GF-D8 (cell line): ENCODE data around the gene SULT1C2.
"Not testable (repeated sequence)": the region's sequence is repeated elsewhere in the genome, so short reads cannot be mapped to it uniquely, and the experiment has no call there.

ENCODE experiments used
- DNase-seq: peaks from one replicate; lab custom pipeline; 2025; lab: John Stamatoyannopoulos, UW

Gene SULT1C2

GRCh38 chr2:108351889-108352288 is 63.2 kb downstream of the SULT1C2 start:
- DNase-seq: no peak

GRCh38 chr2:108354136-108354535 is 65.4 kb downstream of the SULT1C2 start:
- DNase-seq: no peak

- no peak for DNase-seq
These were observed 67.4 kb downstream of the SULT1C2 start for GRCh38 chr2:108355906-108356734.

- DNase-seq: not testable (repeated sequence)
These were observed 70.6 kb downstream of the SULT1C2 start for GRCh38 chr2:108359336-108359735.
